Ovary (tissue), 9 donors: ENCODE measurements around the gene NOD2. TPM values are rescaled to one million over a fixed set of nuclear protein-coding genes. Genes with fewer than 3 reads are reported as not detected.

Source experiments
- DNase-seq, 5 donors: peaks; one replicate each; pipeline ENCODE4 v3.0.0-alpha.2; 2019 to 2020
- H3K27ac ChIP-seq, 2 donors: fragments of 200-600 bp; one replicate each; pipeline versions ENCODE4 v1.5.1 to v1.8.0; 2019 to 2022
- H3K27me3 ChIP-seq: fragments of 200-600 bp; one replicate; pipeline ENCODE4 v1.8.0; 2022
- H3K36me3 ChIP-seq: fragments of 200-600 bp; sonication (generic); one replicate; pipeline ENCODE4 v1.5.1; 2019
- H3K4me1 ChIP-seq: one replicate; pipeline ENCODE4 v1.8.1; 2013; ENCODE audit warnings: mild to moderate bottlenecking, moderate library complexity; ENCODE audit not compliant: insufficient read depth
- H3K4me3 ChIP-seq: fragments of 200-600 bp; sonication (generic); one replicate; pipeline ENCODE4 v1.5.1; 2017
- H3K9me3 ChIP-seq, 2 donors: fragments of 200-600 bp in 1 of 2; sonication (generic) in 1 of 2; one replicate each; pipeline versions ENCODE4 v1.5.1 to v1.8.1; 2013 to 2019; ENCODE audit warnings: mild to moderate bottlenecking in 1 of 2, moderate library complexity in 1 of 2
- EP300 ChIP-seq: sonication (generic); formaldehyde crosslinking; IDR thresholded peaks from one replicate; pipeline ENCODE4 v1.6.1; 2017; ENCODE audit warnings: antibody characterized with exemption
- POLR2A ChIP-seq: fragments of 450-650 bp; IDR thresholded peaks from one replicate; pipeline ENCODE4 v1.6.1; 2017; ENCODE audit warnings: antibody characterized with exemption, mild to moderate bottlenecking, moderate library complexity
- WGBS, 3 donors: extraction: QIAGEN DNeasy Blood & Tissue Kit in 1 of 3; methylation state at CpG; one replicate each; pipeline versions ENCODE4 v1.1.5 to v1.1.7; 2013 to 2017; 5-methylcytosine and 5-hydroxymethylcytosine counted together
- intact Hi-C, 4 donors: fragments of 100-400 bp; cut with DNase I; formaldehyde crosslinking; loops; one replicate each; pipeline versions ENCODE4 v1.11.0 to v1.15.1; 2022 to 2023
- polyA plus RNA-seq, 2 donors: library from polyadenylated mRNA; stranded (reverse); fragments of 200-250 nt in 1 of 2; fragments of 350-450 nt in 1 of 2; fragmentation: Illumina TruSeq in 1 of 2; extraction: RNeasy Lipid Tissue Mini Kit (QIAGEN cat#74804) in 1 of 2; gene quantifications; one replicate each; pipeline ENCODE4 v1.2.3, GENCODE V29; 2013 to 2014
- total RNA-seq, 7 donors: library from RNA; depleted of rRNA in 2 of 7; stranded (reverse); fragments of >200 nt in 2 of 7; fragmentation: NEBNext Ultra II Directional in 3 of 7; extraction: Animal tissue kit (Norgen Biotek cat#: 25700) in 3 of 7; gene quantifications; one replicate each; pipeline versions ENCODE4 v1.1.0 to v1.2.4, GENCODE V29; 2016 to 2023
- TF ChIP-seq, protein P1 (sequence below), 3 donors: fragments of 450-650 bp in 2 of 3; fragments of 200-600 bp in 1 of 3; IDR thresholded peaks; one replicate each; pipeline versions ENCODE4 v1.5.1 to v1.8.0; 2016 to 2022; ENCODE audit warnings: antibody characterized with exemption in 3 of 3, mild to moderate bottlenecking in 1 of 3
- donor health status: DM: no; HTN: no; CAD: no; lungs with moderate emphysema.
- donor health status: DM: no; HTN: no; CAD: no.
- donor health status: Bipolar disorder and iron deficiency.
- donor health status: DM: yes; HTN: yes; CAD: no.
- donor health status: DM: no; HTN: no; CAD: no.
- donor health status: DM: yes; HTN: yes; CAD: no.

Gene NOD2
- total and polyA plus RNA-seq, 9 donors, result 0.53 to 1.5 (median 1.1) TPM

DNA sequence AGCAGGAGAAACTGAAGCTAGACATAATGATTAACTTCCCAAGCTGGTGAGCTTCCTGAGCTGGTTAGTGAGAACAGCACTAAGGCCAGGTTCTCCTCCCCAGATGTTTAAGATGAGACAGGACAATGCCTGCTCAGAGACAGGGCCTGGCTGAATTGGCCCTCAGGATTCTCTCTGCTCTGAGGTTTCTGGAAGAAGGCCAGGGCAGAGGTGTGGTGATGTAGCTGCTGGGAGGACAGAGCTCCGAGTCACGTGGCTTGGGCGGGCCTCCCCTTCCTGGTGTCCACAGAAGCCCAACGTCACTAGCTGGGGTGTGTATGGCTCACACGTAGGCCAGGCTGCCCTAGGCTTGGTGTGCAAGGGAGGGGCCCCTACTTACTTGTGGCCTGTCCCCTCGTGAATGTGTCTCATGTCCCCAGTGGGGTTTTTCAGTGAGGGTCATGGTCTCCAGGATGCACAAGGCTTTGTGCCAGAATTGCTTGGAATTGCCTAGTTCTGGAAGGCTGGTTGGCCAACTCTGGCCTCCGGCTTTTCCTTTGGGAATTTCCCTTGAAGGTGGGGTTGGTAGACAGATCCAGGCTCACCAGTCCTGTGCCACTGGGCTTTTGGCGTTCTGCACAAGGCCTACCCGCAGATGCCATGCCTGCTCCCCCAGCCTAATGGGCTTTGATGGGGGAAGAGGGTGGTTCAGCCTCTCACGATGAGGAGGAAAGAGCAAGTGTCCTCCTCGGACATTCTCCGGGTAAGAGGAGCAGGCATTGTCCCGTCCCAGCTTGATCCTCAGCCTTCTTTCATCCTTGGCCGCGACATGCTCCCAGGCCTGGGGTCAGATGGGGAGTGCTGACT is 3.4 kb downstream of the NOD2 start:
- intact Hi-C loops, result no loop called here
- H3K4me1 ChIP-seq, result peaks cover 10% of the 10 kb centered on the region

DNA sequence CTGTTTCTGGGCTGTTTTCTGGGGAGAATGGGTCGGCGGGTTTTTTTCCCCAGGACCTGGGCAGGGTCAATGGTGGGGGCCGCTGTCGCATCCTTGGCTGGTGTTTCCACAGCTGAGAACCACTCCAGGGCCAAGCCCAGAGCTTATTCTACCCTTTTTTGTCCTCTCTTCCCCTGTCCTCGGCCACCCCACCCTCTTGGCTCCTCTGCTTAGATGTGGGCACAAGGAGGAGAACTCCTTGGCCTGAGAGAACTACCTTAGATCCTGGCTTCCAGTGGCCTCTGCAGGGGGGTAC is 4.0 kb downstream of the NOD2 start:
- DNase-seq, result no peak
- Histone ChIP-seq H3K27ac (peak overlapping the region in 1 of 2 donors; percentile 40), H3K4me1 (peaks cover 10% of the 10 kb centered on the region), H3K9me3 (no peaks in the 10 kb centered on the region), H3K27me3 (no peaks in the 10 kb centered on the region), H3K4me3 (no peak overlapping the region), H3K36me3 (no peaks in the 10 kb centered on the region)
- intact Hi-C loops, result no loop called here
- WGBS, 3 donors, result 95 to 99% (median 96%) methylated on average over 5 of the region's 5 CpGs
- TF ChIP-seq POLR2A (no peak), EP300 (no peak)
- TF ChIP-seq, protein P1, sequence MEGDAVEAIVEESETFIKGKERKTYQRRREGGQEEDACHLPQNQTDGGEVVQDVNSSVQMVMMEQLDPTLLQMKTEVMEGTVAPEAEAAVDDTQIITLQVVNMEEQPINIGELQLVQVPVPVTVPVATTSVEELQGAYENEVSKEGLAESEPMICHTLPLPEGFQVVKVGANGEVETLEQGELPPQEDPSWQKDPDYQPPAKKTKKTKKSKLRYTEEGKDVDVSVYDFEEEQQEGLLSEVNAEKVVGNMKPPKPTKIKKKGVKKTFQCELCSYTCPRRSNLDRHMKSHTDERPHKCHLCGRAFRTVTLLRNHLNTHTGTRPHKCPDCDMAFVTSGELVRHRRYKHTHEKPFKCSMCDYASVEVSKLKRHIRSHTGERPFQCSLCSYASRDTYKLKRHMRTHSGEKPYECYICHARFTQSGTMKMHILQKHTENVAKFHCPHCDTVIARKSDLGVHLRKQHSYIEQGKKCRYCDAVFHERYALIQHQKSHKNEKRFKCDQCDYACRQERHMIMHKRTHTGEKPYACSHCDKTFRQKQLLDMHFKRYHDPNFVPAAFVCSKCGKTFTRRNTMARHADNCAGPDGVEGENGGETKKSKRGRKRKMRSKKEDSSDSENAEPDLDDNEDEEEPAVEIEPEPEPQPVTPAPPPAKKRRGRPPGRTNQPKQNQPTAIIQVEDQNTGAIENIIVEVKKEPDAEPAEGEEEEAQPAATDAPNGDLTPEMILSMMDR (IDR thresholded peaks at IDR 0.05), result no peak

More for the DNA sequence above, 3.4 kb downstream of the NOD2 start:
- TF ChIP-seq, protein P1 (IDR thresholded peaks at IDR 0.05), result no peak
- TF ChIP-seq EP300 (no peak), POLR2A (no peak)
- WGBS, 3 donors, result 64 to 75% (median 70%) methylated on average over 15 of the region's 15 CpGs
- Histone ChIP-seq H3K27ac (no peak overlapping the region), H3K36me3 (no peaks in the 10 kb centered on the region), H3K4me3 (no peak overlapping the region), H3K9me3 (no peaks in the 10 kb centered on the region), H3K27me3 (no peaks in the 10 kb centered on the region)
- DNase-seq, result peak; percentile 43 to 63 (median 51)

DNA sequence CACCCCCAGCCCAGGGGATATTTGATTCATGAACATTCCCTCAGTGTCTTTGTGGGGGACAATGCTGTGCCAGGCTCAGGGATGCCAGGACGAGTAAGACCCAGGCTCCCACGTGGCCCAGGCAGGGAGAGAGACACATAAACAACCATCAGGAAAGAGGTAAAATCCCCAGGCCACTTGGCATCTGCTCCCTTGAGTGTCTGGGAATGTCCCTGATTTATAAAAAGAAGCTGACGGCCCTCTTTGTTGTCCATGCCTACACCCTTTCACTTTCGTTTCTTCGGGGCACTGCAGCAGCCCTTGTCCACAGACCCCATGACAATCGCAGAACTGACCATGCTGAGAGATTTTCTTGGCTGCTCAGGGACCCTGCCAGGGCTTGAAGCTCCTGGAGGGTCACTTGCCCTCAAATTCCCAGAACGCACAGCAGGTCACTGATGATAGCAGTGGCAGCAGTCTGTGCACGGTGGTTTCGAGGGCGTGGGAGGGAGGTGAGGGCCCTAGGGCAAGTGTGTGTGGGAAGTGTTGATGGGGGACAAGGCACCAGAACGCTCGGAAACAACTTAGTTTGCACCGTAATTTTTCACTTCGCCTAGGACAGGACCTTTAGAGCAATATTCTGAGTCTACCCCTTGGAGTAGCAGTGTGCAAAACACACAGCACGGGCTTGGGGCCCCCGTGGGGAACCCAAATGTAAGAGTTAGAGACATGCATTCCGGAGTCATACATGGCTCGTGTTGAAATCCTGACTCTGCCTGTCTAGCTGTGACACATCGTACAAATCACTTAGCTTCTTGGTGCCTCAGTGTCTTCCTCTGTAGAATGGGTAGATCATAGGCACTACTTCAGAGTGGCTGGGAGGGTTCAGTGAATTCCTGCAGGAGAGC is 4.7 kb downstream of the NOD2 start:
- H3K27ac ChIP-seq, result peak overlapping the region in 1 of 2 donors; percentile 40
- no peaks in the 10 kb centered on the region for H3K9me3 ChIP-seq
- 24 to 39% (median 26%) methylated on average over 19 of the region's 19 CpGs for WGBS, 3 donors
- peak overlapping the region; percentile 15 for H3K4me3 ChIP-seq
- TF ChIP-seq, protein P1 (IDR thresholded peaks at IDR 0.05), result no peak
- no peak for TF ChIP-seq EP300
- no peak for TF ChIP-seq POLR2A
- H3K4me1 ChIP-seq, result peaks cover 6% of the 10 kb centered on the region
- intact Hi-C loops, result no loop called here
- peak in 2 of 5 donors; percentile 25 to 40 for DNase-seq
- no peaks in the 10 kb centered on the region for H3K27me3 ChIP-seq
- H3K36me3 ChIP-seq, result no peaks in the 10 kb centered on the region

DNA sequence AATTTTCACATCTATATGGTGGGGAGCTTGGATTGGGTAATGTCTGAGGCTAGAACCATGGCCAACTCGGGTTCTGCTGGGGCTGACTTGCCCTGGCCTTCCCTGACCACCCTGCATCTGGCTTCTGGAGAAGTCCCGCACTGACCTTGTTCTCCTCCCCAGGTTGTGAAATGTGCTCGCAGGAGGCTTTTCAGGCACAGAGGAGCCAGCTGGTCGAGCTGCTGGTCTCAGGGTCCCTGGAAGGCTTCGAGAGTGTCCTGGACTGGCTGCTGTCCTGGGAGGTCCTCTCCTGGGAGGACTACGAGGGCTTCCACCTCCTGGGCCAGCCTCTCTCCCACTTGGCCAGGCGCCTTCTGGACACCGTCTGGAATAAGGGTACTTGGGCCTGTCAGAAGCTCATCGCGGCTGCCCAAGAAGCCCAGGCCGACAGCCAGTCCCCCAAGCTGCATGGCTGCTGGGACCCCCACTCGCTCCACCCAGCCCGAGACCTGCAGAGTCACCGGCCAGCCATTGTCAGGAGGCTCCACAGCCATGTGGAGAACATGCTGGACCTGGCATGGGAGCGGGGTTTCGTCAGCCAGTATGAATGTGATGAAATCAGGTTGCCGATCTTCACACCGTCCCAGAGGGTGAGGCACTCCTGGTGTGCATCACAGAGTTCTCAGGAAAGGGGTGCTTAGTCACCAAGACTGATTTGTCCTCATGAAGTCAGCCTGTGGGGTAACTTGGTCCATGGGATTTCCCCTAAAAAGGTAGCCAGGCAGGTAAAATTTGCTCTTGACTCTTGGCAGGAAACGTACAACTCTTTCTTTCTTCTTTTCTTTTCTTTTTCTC is 6.1 kb downstream of the NOD2 start:
- intact Hi-C loops, result no loop called here

More for the DNA sequence above, 6.1 kb downstream of the NOD2 start:
- Histone ChIP-seq H3K27ac (no peak overlapping the region), H3K4me3 (no peak overlapping the region), H3K27me3 (no peaks in the 10 kb centered on the region), H3K36me3 (no peaks in the 10 kb centered on the region), H3K4me1 (peaks cover 1% of the 10 kb centered on the region), H3K9me3 (peaks cover 0 to 7% of the 10 kb centered on the region in 2 donors)
- WGBS, 3 donors, result 90 to 96% (median 92%) methylated on average over 18 to 19 of the region's 19 CpGs
- TF ChIP-seq POLR2A (no peak), EP300 (no peak)
- TF ChIP-seq, protein P1 (IDR thresholded peaks at IDR 0.05), result no peak
- DNase-seq, result no peak
